ENCODE results near the gene BAHCC1. TPM values are rescaled to one million over a fixed set of nuclear protein-coding genes. Genes with fewer than 3 reads are reported as not detected.

Gene BAHCC1
- total and polyA plus RNA-seq, 2 donors (not counting 3 experiments of a cell fraction or from before 2014, with no cell fraction given), result 4.7 to 11.6 TPM

DNA sequence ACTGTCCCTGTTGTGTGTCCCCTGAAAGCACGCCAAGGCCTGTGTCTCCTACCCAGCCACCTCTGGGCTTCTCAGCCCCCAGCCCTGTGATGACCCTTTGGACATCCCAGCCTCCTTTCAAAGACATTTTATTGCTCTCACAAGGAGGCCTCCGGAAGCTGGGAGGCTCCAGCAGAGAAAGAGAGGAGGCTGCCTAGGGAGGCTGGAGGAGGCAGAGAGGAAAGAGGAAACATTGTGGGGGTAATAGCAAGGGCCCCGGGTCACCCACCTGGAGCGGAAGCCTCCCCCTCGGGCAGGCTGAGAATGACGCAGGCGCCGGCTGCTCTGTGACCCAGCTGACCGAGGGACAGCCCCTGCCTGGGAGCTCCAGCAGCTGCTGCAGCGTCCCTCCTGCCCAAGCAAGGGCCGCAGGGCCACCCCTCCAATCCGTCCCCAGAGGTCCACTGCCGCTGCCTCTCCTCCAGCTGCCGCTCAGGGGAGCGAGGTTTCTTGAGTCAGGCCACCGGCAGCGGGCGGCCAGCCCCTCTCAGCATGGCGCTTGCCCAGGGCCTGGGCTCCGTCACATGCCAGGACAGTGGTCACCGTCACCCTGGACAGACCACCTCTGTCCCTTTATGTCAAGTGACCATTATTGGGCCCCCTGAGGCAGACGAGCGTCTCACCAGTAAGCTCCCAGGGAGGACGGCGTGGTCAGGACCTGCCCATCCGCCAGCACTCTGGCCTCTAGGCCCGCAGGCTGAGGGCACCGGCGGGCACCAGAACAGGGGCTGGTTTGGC lies 88.0 kb downstream of the BAHCC1 start:
- no peak overlapping the region for H3K27ac ChIP-seq (ENCODE audit: insufficient read depth, low read depth, low read length)
- no TSS peak for BruUV-seq (replicated peaks)
- CTCF ChIA-PET, result interaction anchor here (0.8 to 6.8 kb wide), 5 partner anchors 84 to 228 kb away, joined by 3 to 117 read pairs (median 30); partner anchors contain the start of gene BAHCC1
- intact Hi-C loops (cut with micrococcal nuclease), result loop anchor here (5.0 kb wide), 1 partner anchor 41 kb away; no protein-coding TSS in a partner anchor
- no peak for FAIRE-seq
- H3K9me1 ChIP-seq (replicated peaks; ENCODE audit: control insufficient read depth, extremely low read depth, insufficient read depth, low read length), result no peaks in the 10 kb centered on the region
- H3K79me2 ChIP-seq (ENCODE audit: control insufficient read depth, insufficient read depth, low read length), result no peaks in the 10 kb centered on the region
- peak overlapping the region; percentile 81 for H2AFZ ChIP-seq (ENCODE audit: low read depth, low read length)
- POLR2A ChIA-PET, result no interaction called here
- peaks cover 15% of the 10 kb centered on the region for H3K4me1 ChIP-seq (ENCODE audit: control insufficient read depth, extremely low read depth, insufficient read depth, low read length)
- H3K4me3 ChIP-seq (replicated peaks in 1 of 3; ENCODE audit: insufficient read depth in 1 of 3, low read depth in 1 of 3, low read length in 3 of 3), result no peak overlapping the region
- no peaks in the 10 kb centered on the region for H3K36me3 ChIP-seq (ENCODE audit: control insufficient read depth in 2 of 2, extremely low read depth in 1 of 2, insufficient read depth in 2 of 2, low read length in 2 of 2)
- H3K9me3 ChIP-seq (replicated peaks; ENCODE audit: control insufficient read depth, insufficient read depth, low read length), result no peaks in the 10 kb centered on the region
- no peak overlapping the region for H3K4me2 ChIP-seq (ENCODE audit: insufficient read depth, low read length)
- DNase-seq (ENCODE audit: low read depth, low spot score), result no peak
- dilution Hi-C loops (cut with MboI; ENCODE audit: extremely low pct_ligation_motif_present, low sequenced_read_pairs), result no loop called here
- H3K27me3 ChIP-seq (ENCODE audit: control insufficient read depth in 2 of 2, insufficient read depth in 2 of 2, low read length in 2 of 2), result peaks cover 0 to 1% of the 10 kb centered on the region in 2 experiments
- H4K20me1 ChIP-seq (replicated peaks; ENCODE audit: control insufficient read depth, extremely low read depth, insufficient read depth, low read length), result no peaks in the 10 kb centered on the region
- no peak overlapping the region for H3K9ac ChIP-seq (replicated peaks; ENCODE audit: extremely low read depth, insufficient read depth, low read length)
- TF ChIP-seq MYC (IDR thresholded peaks at IDR 0.05; ENCODE audit: low read depth, low read length), result no peak
- TF ChIP-seq FOS (IDR thresholded peaks at IDR 0.05; ENCODE audit: borderline replicate concordance, insufficient read depth, low read length), result no peak
- TF ChIP-seq EZH2 (IDR thresholded peaks at IDR 0.05; ENCODE audit: borderline replicate concordance, low read depth, low read length, severe bottlenecking), result no peak
- TF ChIP-seq JUN (IDR thresholded peaks at IDR 0.05; ENCODE audit: borderline replicate concordance, insufficient read depth, insufficient read length, low read depth), result no peak

DNA sequence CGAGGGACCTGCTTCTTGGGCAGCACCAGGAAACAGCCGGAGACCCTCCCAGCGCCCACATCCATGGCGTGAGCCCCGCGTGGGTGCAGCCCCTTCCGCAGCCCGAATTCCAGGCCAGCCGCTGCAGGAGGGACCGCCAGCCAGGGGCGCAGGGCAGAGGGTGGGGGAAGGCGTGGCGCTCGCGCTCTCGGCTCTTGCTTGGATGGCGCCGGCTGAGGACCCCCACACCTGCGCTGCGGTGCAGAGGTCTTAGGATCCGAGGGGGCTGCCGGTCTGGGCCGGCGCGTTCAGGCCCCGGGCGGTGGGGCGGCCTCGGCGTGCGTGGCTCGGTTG lies 88.6 kb downstream of the BAHCC1 start:
- Histone ChIP-seq H3K9me3 (replicated peaks; ENCODE audit: control insufficient read depth, insufficient read depth, low read length) (no peaks in the 10 kb centered on the region), H4K20me1 (replicated peaks; ENCODE audit: control insufficient read depth, extremely low read depth, insufficient read depth, low read length) (no peaks in the 10 kb centered on the region), H3K4me2 (ENCODE audit: insufficient read depth, low read length) (peak overlapping the region; percentile 47), H3K79me2 (ENCODE audit: control insufficient read depth, insufficient read depth, low read length) (no peaks in the 10 kb centered on the region), H3K27me3 (ENCODE audit: control insufficient read depth in 2 of 2, insufficient read depth in 2 of 2, low read length in 2 of 2) (peaks cover 0 to 1% of the 10 kb centered on the region in 2 experiments), H2AFZ (ENCODE audit: low read depth, low read length) (peak overlapping the region; percentile 81), H3K9me1 (replicated peaks; ENCODE audit: control insufficient read depth, extremely low read depth, insufficient read depth, low read length) (no peaks in the 10 kb centered on the region), H3K4me1 (ENCODE audit: control insufficient read depth, extremely low read depth, insufficient read depth, low read length) (peaks cover 18% of the 10 kb centered on the region), H3K9ac (replicated peaks; ENCODE audit: extremely low read depth, insufficient read depth, low read length) (no peak overlapping the region), H3K27ac (ENCODE audit: insufficient read depth, low read depth, low read length) (no peak overlapping the region), H3K4me3 (replicated peaks in 1 of 3; ENCODE audit: insufficient read depth in 1 of 3, low read depth in 1 of 3, low read length in 3 of 3) (peak overlapping the region in 1 of 3 experiments; percentile 5), H3K36me3 (ENCODE audit: control insufficient read depth in 2 of 2, extremely low read depth in 1 of 2, insufficient read depth in 2 of 2, low read length in 2 of 2) (no peaks in the 10 kb centered on the region)
- dilution Hi-C loops (cut with MboI; ENCODE audit: extremely low pct_ligation_motif_present, low sequenced_read_pairs), result no loop called here
- no peak for TF ChIP-seq FOS (IDR thresholded peaks at IDR 0.05; ENCODE audit: borderline replicate concordance, insufficient read depth, low read length)
- no peak for TF ChIP-seq JUN (IDR thresholded peaks at IDR 0.05; ENCODE audit: borderline replicate concordance, insufficient read depth, insufficient read length, low read depth)
- no peak for TF ChIP-seq MYC (IDR thresholded peaks at IDR 0.05; ENCODE audit: low read depth, low read length)
- no peak for TF ChIP-seq MAX (IDR thresholded peaks at IDR 0.05; ENCODE audit: insufficient read depth, insufficient read length)
- no peak for TF ChIP-seq POLR2A (IDR thresholded peaks at IDR 0.05; ENCODE audit: low read depth, low read length)
- no peak for TF ChIP-seq POLR2AphosphoS5 (IDR thresholded peaks at IDR 0.05; ENCODE audit: insufficient read depth, low read depth, low read length)
- no peak for TF ChIP-seq EZH2 (IDR thresholded peaks at IDR 0.05; ENCODE audit: borderline replicate concordance, low read depth, low read length, severe bottlenecking)
- TF ChIP-seq, protein P1, sequence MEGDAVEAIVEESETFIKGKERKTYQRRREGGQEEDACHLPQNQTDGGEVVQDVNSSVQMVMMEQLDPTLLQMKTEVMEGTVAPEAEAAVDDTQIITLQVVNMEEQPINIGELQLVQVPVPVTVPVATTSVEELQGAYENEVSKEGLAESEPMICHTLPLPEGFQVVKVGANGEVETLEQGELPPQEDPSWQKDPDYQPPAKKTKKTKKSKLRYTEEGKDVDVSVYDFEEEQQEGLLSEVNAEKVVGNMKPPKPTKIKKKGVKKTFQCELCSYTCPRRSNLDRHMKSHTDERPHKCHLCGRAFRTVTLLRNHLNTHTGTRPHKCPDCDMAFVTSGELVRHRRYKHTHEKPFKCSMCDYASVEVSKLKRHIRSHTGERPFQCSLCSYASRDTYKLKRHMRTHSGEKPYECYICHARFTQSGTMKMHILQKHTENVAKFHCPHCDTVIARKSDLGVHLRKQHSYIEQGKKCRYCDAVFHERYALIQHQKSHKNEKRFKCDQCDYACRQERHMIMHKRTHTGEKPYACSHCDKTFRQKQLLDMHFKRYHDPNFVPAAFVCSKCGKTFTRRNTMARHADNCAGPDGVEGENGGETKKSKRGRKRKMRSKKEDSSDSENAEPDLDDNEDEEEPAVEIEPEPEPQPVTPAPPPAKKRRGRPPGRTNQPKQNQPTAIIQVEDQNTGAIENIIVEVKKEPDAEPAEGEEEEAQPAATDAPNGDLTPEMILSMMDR (IDR thresholded peaks at IDR 0.05; ENCODE audit: extremely low read depth in 1 of 2, insufficient read depth in 1 of 2, low read depth in 1 of 2, low read length in 2 of 2), result no peak
- TF ChIP-seq GATA2 (IDR thresholded peaks at IDR 0.05; ENCODE audit: insufficient read depth, insufficient read length, low read depth, low read length), result no peak
- BruUV-seq (replicated peaks), result no TSS peak
- CTCF ChIA-PET, result interaction anchor here (1.5 to 6.8 kb wide), 4 partner anchors 44 to 228 kb away, joined by 26 to 117 read pairs (median 44); partner anchors contain the start of gene BAHCC1
- POLR2A ChIA-PET, result no interaction called here
- intact Hi-C loops (cut with micrococcal nuclease), result loop anchor here (1.0 to 5.0 kb wide), 5 partner anchors 42 to 231 kb away; no protein-coding TSS in a partner anchor
- FAIRE-seq (no peak), DNase-seq (ENCODE audit: low read depth, low spot score) (no peak)

Data from endothelial cell of umbilical vein (primary cell).